Fibroblast of lung (primary cell): Measurements from ENCODE around the gene OR6V1.

Experiments used
- EZH2 ChIP-seq: IDR thresholded peaks from 2 replicates; pipeline ENCODE4 v1.5.1; 2012; ENCODE audit warnings: low read length, control low read depth, mild to moderate bottlenecking; ENCODE audit errors: missing control alignments
- TF ChIP-seq, protein P1 (sequence below), 2 donors: IDR thresholded peaks in 1 of 2; conservative IDR thresholded peaks in 1 of 2; 1 replicate in 1 of 2; 2 replicates in 1 of 2; pipeline ENCODE4 v1.5.1; 2011 to 2012; ENCODE audit warnings: low read length in 2 of 2, control low read depth in 1 of 2, inconsistent platforms in 1 of 2, low read depth in 1 of 2, mild to moderate bottlenecking in 1 of 2

DNA sequence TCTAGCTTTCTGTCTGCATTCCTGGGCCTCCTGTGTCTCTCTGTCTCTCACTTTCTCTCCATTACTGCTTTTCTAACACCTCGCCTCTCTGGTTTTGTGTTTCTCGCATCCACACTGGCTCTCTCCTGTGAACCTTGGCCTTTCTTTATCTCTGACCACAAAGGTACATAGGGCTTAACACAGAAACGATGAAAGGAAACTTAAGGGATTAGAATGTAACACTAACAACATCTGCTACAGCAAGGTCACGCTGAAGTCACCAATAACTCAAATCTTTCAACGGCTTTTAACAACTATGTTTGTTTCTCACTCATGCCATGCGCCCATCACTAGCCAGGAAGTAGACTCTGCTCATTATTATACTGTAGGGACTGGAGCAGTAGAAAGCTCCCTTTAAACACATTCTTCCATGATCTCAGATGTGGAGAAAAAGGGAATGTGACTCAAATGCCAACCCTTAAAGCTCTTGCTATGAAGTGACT lies 9.3 kb upstream of the OR6V1 start:
- TF ChIP-seq, protein P1, sequence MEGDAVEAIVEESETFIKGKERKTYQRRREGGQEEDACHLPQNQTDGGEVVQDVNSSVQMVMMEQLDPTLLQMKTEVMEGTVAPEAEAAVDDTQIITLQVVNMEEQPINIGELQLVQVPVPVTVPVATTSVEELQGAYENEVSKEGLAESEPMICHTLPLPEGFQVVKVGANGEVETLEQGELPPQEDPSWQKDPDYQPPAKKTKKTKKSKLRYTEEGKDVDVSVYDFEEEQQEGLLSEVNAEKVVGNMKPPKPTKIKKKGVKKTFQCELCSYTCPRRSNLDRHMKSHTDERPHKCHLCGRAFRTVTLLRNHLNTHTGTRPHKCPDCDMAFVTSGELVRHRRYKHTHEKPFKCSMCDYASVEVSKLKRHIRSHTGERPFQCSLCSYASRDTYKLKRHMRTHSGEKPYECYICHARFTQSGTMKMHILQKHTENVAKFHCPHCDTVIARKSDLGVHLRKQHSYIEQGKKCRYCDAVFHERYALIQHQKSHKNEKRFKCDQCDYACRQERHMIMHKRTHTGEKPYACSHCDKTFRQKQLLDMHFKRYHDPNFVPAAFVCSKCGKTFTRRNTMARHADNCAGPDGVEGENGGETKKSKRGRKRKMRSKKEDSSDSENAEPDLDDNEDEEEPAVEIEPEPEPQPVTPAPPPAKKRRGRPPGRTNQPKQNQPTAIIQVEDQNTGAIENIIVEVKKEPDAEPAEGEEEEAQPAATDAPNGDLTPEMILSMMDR (conservative IDR thresholded peaks at IDR 0.05 in 1 of 2, IDR thresholded peaks at IDR 0.05 in 1 of 2; ENCODE audit: low read depth in 1 of 2, low read length in 2 of 2), result no peak
- TF ChIP-seq EZH2, result no peak
